Measurements from ENCODE around the gene GALNT9. TPM values are rescaled to one million over a fixed set of nuclear protein-coding genes. Genes with fewer than 3 reads are reported as not detected.

Gene GALNT9
- total RNA-seq, 1 experiment from 2014 or later, result 0.36 TPM

Other genes with a start within 250 kb of the GALNT9 start
- 12.0 and 12.5 TPM in 2 replicates for gene DDX51, start 185.3 kb downstream of the GALNT9 start, total RNA-seq (2014; rRNA removed; shearing (Covaris generic))
- gene NOC4L, start 185.1 kb downstream of the GALNT9 start, total RNA-seq (2014; rRNA removed; shearing (Covaris generic)), result 14.3 and 15.4 TPM in 2 replicates
- 15.6 and 15.7 TPM in 2 replicates for gene FBRSL1, start 160.6 kb upstream of the GALNT9 start, total RNA-seq (2014; rRNA removed; shearing (Covaris generic))